HepG2 (cell line): Measurements from ENCODE around the gene LRRC28. TPM values are rescaled to one million over a fixed set of nuclear protein-coding genes. Genes with fewer than 3 reads are reported as not detected.
A peak's percentile ranks its signal among the peaks of the same experiment; 100 is the strongest.

Experiments used
- ATAC-seq: fragments of 200-7000 bp; cut with Tn5 transposase; 3 replicates; pipeline ENCODE4 v1.9.1; 2020; ENCODE audit warnings: mild to moderate bottlenecking, moderate library complexity
- BruUV-seq: library from RNA; stranded (reverse); fragments of 400-500 nt; replicated peaks from 2 replicates; lab custom pipeline; 2021; lab: Mats Ljungman, UMichigan
- CTCF ChIA-PET: fragments of 300-600 bp; formaldehyde crosslinking; extraction: SDS; loops from one replicate; lab custom pipeline; 2021; ENCODE audit warnings: low total read pairs, inconsistent platforms, low intra/inter-chr PET ratio; lab: Yijun Ruan, JAX
- POLR2A ChIA-PET: fragments of 350-600 bp; sonication (Branson Sonifier 250); formaldehyde crosslinking; loops from one replicate; lab custom pipeline; 2020; ENCODE audit warnings: antibody characterized with exemption, inconsistent platforms; lab: Yijun Ruan, JAX
- DNase-seq: peaks from one replicate; pipeline ENCODE4 v3.0.0-alpha.2; 2015; ENCODE audit warnings: low spot score
- FAIRE-seq: peaks from 3 replicates; lab custom pipeline; 2011; peaks lifted over from hg19 to GRCh38; lab: Jason Lieb, UNC
- H2AFZ ChIP-seq: one replicate; pipeline ENCODE4 v1.6.1; 2011; ENCODE audit warnings: low read length, inconsistent platforms
- H3K27ac ChIP-seq: fragments of 300-600 bp; 3 replicates; pipeline ENCODE4 v1.8.0; 2011; ENCODE audit warnings: mixed run types, mild to moderate bottlenecking, mixed read lengths, low read length, inconsistent platforms; ENCODE audit not compliant: insufficient read depth; ENCODE audit errors: extremely low read length
- H3K27me3 ChIP-seq, 2 experiments: fragments of 200-600 bp in 1 of 2; 2 replicates in 1 of 2; 3 replicates in 1 of 2; pipeline versions ENCODE4 v1.6.0 to v1.8.0; 2011; ENCODE audit warnings: low read length in 2 of 2, mild to moderate bottlenecking in 2 of 2, moderate library complexity in 2 of 2, inconsistent platforms in 1 of 2; ENCODE audit not compliant: insufficient read depth in 2 of 2, control insufficient read depth in 1 of 2
- H3K36me3 ChIP-seq, 2 experiments: fragments of 200-600 bp in 1 of 2; replicated peaks in 1 of 2; 2 replicates in 1 of 2; 3 replicates in 1 of 2; pipeline versions ENCODE4 v1.5.1 to v1.8.0; 2011; ENCODE audit warnings: low read length in 2 of 2, inconsistent platforms in 1 of 2; ENCODE audit not compliant: insufficient read depth in 2 of 2, control insufficient read depth in 1 of 2
- H3K4me1 ChIP-seq: 2 replicates; pipeline ENCODE4 v1.5.1; 2012; ENCODE audit warnings: low read length, inconsistent platforms; ENCODE audit not compliant: insufficient read depth
- H3K4me2 ChIP-seq: 2 replicates; pipeline ENCODE4 v1.6.0; 2011; ENCODE audit warnings: low read depth, low read length, inconsistent platforms
- H3K4me3 ChIP-seq, 3 experiments: fragments of 200-600 bp in 1 of 3; sonication (generic), shearing (Covaris generic) in 1 of 3; replicated peaks in 1 of 3; 2 replicates each; pipeline ENCODE4 v1.5.1; 2011 to 2016; ENCODE audit warnings: low read length in 3 of 3, inconsistent platforms in 2 of 3, low read depth in 2 of 3, mild to moderate bottlenecking in 2 of 3, control low read depth in 1 of 3, mixed read lengths in 1 of 3; ENCODE audit not compliant: insufficient read depth in 1 of 3
- H3K79me2 ChIP-seq: one replicate; pipeline ENCODE4 v1.6.1; 2011; ENCODE audit warnings: low read length, inconsistent platforms; ENCODE audit not compliant: insufficient read depth
- H3K9ac ChIP-seq: 2 replicates; pipeline ENCODE4 v1.6.0; 2011; ENCODE audit warnings: mild to moderate bottlenecking, low read depth, low read length, inconsistent platforms; ENCODE audit not compliant: insufficient read depth
- H3K9me3 ChIP-seq: 2 replicates; pipeline ENCODE4 v1.5.1; 2012; ENCODE audit warnings: mild to moderate bottlenecking, low read length
- H4K20me1 ChIP-seq: 2 replicates; pipeline ENCODE4 v1.6.0; 2011; ENCODE audit warnings: inconsistent platforms, mild to moderate bottlenecking, low read length, moderate library complexity; ENCODE audit not compliant: insufficient read depth
- ATF7 ChIP-seq, 2 experiments: fragments of 450-650 bp in 1 of 2; sonication (generic) in 1 of 2; formaldehyde crosslinking in 1 of 2; IDR thresholded peaks; 2 replicates each; pipeline versions ENCODE4 v1.4.0 to v1.6.1; 2016 to 2020; ENCODE audit warnings: antibody characterized with exemption in 1 of 2, mild to moderate bottlenecking in 1 of 2, missing genetic modification reagents in 1 of 2
- CSRNP2 ChIP-seq: sonication (generic); formaldehyde crosslinking; conservative IDR thresholded peaks from 2 replicates; pipeline ENCODE4 v1.8.0; 2022; ENCODE audit warnings: low read depth, missing genetic modification reagents
- FOSL2 ChIP-seq: sonication (generic); formaldehyde crosslinking; IDR thresholded peaks from 2 replicates; pipeline ENCODE4 v1.4.0; 2020; ENCODE audit warnings: missing genetic modification reagents
- FOXO4 ChIP-seq: sonication (generic); formaldehyde crosslinking; conservative IDR thresholded peaks from 2 replicates; pipeline ENCODE4 v1.8.1; 2023; ENCODE audit warnings: missing genetic modification reagents
- GTF3A ChIP-seq: sonication (generic); formaldehyde crosslinking; conservative IDR thresholded peaks from 2 replicates; pipeline ENCODE4 v1.4.0; 2020; ENCODE audit warnings: mild to moderate bottlenecking, missing genetic modification reagents
- HMG20B ChIP-seq: conservative IDR thresholded peaks from 2 replicates; pipeline ENCODE4 v1.6.1; 2016; ENCODE audit warnings: missing genetic modification reagents, missing compliant biosample characterization
- HOMEZ ChIP-seq: IDR thresholded peaks from 2 replicates; pipeline ENCODE4 v1.6.1; 2016; ENCODE audit warnings: low read depth
- JUND ChIP-seq: sonication (generic); formaldehyde crosslinking; IDR thresholded peaks from 2 replicates; pipeline ENCODE4 v1.8.0; 2022; ENCODE audit warnings: mild to moderate bottlenecking, missing genetic modification reagents
- MEF2D ChIP-seq: sonication (generic); formaldehyde crosslinking; IDR thresholded peaks from 2 replicates; pipeline ENCODE4 v1.5.1; 2020; ENCODE audit warnings: mild to moderate bottlenecking, missing genetic modification reagents
- POGZ ChIP-seq: sonication (generic); formaldehyde crosslinking; IDR thresholded peaks from 2 replicates; pipeline ENCODE4 v1.4.0; 2020; ENCODE audit warnings: mild to moderate bottlenecking, missing genetic modification reagents
- TAF1 ChIP-seq: sonication (generic); formaldehyde crosslinking; IDR thresholded peaks from 2 replicates; pipeline ENCODE4 v1.4.0; 2020; ENCODE audit warnings: missing genetic modification reagents
- ZNF580 ChIP-seq: IDR thresholded peaks from 2 replicates; pipeline ENCODE4 v1.6.1; 2016; ENCODE audit warnings: low read depth, borderline replicate concordance
- ZSCAN20 ChIP-seq: sonication (generic); formaldehyde crosslinking; IDR thresholded peaks from 2 replicates; pipeline ENCODE4 v1.4.0; 2020; ENCODE audit warnings: missing genetic modification reagents, mild to moderate bottlenecking, borderline replicate concordance
- ZXDC ChIP-seq: sonication (generic); formaldehyde crosslinking; IDR thresholded peaks from 2 replicates; pipeline ENCODE4 v1.5.0; 2020; ENCODE audit warnings: mild to moderate bottlenecking, missing genetic modification reagents
- WGBS: methylation state at CpG from one replicate; pipeline ENCODE4 v1.1.6; 2017; ENCODE audit warnings: low lambda C conversion rate; 5-methylcytosine and 5-hydroxymethylcytosine counted together
- in situ Hi-C: cut with HindIII; loops from 2 replicates; pipeline ENCODE4 v1.10.0; 2017; ENCODE audit warnings: low pct_unique_long_range_greater_than_20kb; ENCODE audit not compliant: extremely low pct_ligation_motif_present
- intact Hi-C: fragments of 100-400 bp; cut with micrococcal nuclease; formaldehyde crosslinking; loops from one replicate; pipeline ENCODE4 v1.10.0; 2022; ENCODE audit not compliant: unreplicated experiment
- polyA plus RNA-seq, 8 experiments: library from polyadenylated mRNA; depleted of rRNA in 3 of 8; stranded (reverse) in 7 of 8; unstranded in 1 of 8; fragments of >200 nt; fragmentation: Illumina TruSeq in 4 of 8; extraction: Trizol in 4 of 8; gene quantifications; 2 replicates each; pipeline versions ENCODE4 v1.2.1 to v1.2.3, GENCODE V29; 2011 to 2016; ENCODE audit warnings: low read depth in 4 of 8, missing spikeins in 1 of 8, mixed read lengths in 1 of 8; ENCODE audit not compliant: insufficient read depth in 1 of 8
- total RNA-seq, 5 experiments: library from RNA; depleted of rRNA; stranded (reverse); fragments of >200 nt; fragmentation: Illumina TruSeq; extraction: Trizol; gene quantifications; 2 replicates each; pipeline ENCODE4 v1.2.3, GENCODE V29; 2016; ENCODE audit warnings: low read depth in 1 of 5

The LRRC28 gene
- total and polyA plus RNA-seq, 2 of the 13 experiments (the other 11 are each of a cell fraction or from before 2014, with no cell fraction given): 17.5 to 21.3 TPM

GRCh38 chr15:99322643-99323405, 71.5 kb downstream of the LRRC28 start (continued):
- TF ChIP-seq CSRNP2 (CRISPR knock-in tag) (no peak), ZXDC (CRISPR knock-in tag) (no peak), HMG20B (CRISPR knock-in tag) (0 out of 2 replicates have a peak, but pooled peaks have one; percentile 32), TAF1 (no peak), GTF3A (no peak), ZNF580 (no peak), POGZ (CRISPR knock-in tag) (peak; percentile 68)

- peak overlapping the region; percentile 0 for H3K27ac ChIP-seq
- no peak overlapping the region for H3K4me2 ChIP-seq
- no peaks in the 10 kb centered on the region for H3K27me3 ChIP-seq
- TF ChIP-seq MEF2D (CRISPR knock-in tag): no peak
- no peak for TF ChIP-seq ZSCAN20
- no peak for TF ChIP-seq ATF7 (IDR thresholded peaks at IDR 0.05)
- TF ChIP-seq ATF7 (CRISPR knock-in tag; IDR thresholded peaks at IDR 0.05): no peak
- peak; percentile 39; the same call in 1 of the 2 replicates for TF ChIP-seq FOSL2
- no peak for TF ChIP-seq FOXO4 (CRISPR knock-in tag)
- no peak for TF ChIP-seq JUND (CRISPR knock-in tag)
- TF ChIP-seq HOMEZ (CRISPR knock-in tag): peak; percentile 38; the same call in 1 of the 2 replicates
- TF ChIP-seq, all 625 proteins: peak for 2
- WGBS: 94% methylated on average over 9 of the region's 9 CpGs
- Histone ChIP-seq H3K9me3 (no peaks in the 10 kb centered on the region), H3K4me1 (peaks cover 87% of the 10 kb centered on the region), H3K36me3 (no peaks in the 10 kb centered on the region), H3K79me2 (no peaks in the 10 kb centered on the region), H3K4me3 (no peak overlapping the region), H4K20me1 (no peaks in the 10 kb centered on the region), H3K9ac (no peak overlapping the region), H2AFZ (no peak overlapping the region)
- DNase-seq (no peak), ATAC-seq (no peak), FAIRE-seq (no peak)
- ChIA-PET CTCF (no interaction called here), POLR2A (no interaction called here)
- BruUV-seq: no TSS peak
- intact Hi-C loops: no loop called here
- in situ Hi-C loops: no loop called here
These were observed 72.9 kb downstream of the LRRC28 start for GRCh38 chr15:99324082-99324620.
